ENCODE data around the gene SIX6. TPM values are rescaled to one million over a fixed set of nuclear protein-coding genes. Genes with fewer than 3 reads are reported as not detected.
"Not testable (repeated sequence)": the region's sequence is repeated elsewhere in the genome, so short reads cannot be mapped to it uniquely, and the experiment has no call there.

SIX6 gene
- total RNA-seq: not detected

- Histone ChIP-seq H3K27me3 (ENCODE audit: insufficient read depth, low read length) (peaks cover 100% of the 10 kb centered on the region), H3K9me3 (ENCODE audit: low read depth, low read length) (no peaks in the 10 kb centered on the region), H3K4me3 (ENCODE audit: low read length) (no peak within 1 kb of the TSS), H3K4me1 (ENCODE audit: insufficient read depth, low read length) (peaks cover 14% of the 10 kb centered on the region)
Observed at GRCh38 chr14:60508707-60509437, at the start of gene SIX6. TSS of gene SIX6 (plus strand) at chr14:60509146. CDS start at chr14:60509399, 253 bp downstream.

- not testable (repeated sequence) for H3K4me1 ChIP-seq (ENCODE audit: insufficient read depth, low read length); H3K9me3 ChIP-seq (ENCODE audit: low read depth, low read length); H3K4me3 ChIP-seq (ENCODE audit: low read length)
- H3K27me3 ChIP-seq (ENCODE audit: insufficient read depth, low read length): peaks cover 40% of the 10 kb centered on the region
Observed at GRCh38 chr14:60480248-60480647, 28.7 kb upstream of the SIX6 start.

GRCh38 chr14:60482743-60483142 lies 26.2 kb upstream of the SIX6 start:
- Histone ChIP-seq H3K27me3 (ENCODE audit: insufficient read depth, low read length) (peaks cover 57% of the 10 kb centered on the region), H3K4me3 (ENCODE audit: low read length) (no peak overlapping the region), H3K4me1 (ENCODE audit: insufficient read depth, low read length) (peaks cover 6% of the 10 kb centered on the region), H3K9me3 (ENCODE audit: low read depth, low read length) (peaks cover 6% of the 10 kb centered on the region)

- Histone ChIP-seq H3K4me3 (ENCODE audit: low read length) (no peak overlapping the region), H3K4me1 (ENCODE audit: insufficient read depth, low read length) (peaks cover 6% of the 10 kb centered on the region), H3K9me3 (ENCODE audit: low read depth, low read length) (peaks cover 6% of the 10 kb centered on the region), H3K27me3 (ENCODE audit: insufficient read depth, low read length) (peaks cover 72% of the 10 kb centered on the region)
Observed at GRCh38 chr14:60485057-60485597, 23.8 kb upstream of the SIX6 start.

- H3K4me3 ChIP-seq (ENCODE audit: low read length): no peak within 1 kb of the TSS
- peaks cover 70% of the 10 kb centered on the region for H3K27me3 ChIP-seq (ENCODE audit: insufficient read depth, low read length)
- peaks cover 1% of the 10 kb centered on the region for H3K9me3 ChIP-seq (ENCODE audit: low read depth, low read length)
- H3K4me1 ChIP-seq (ENCODE audit: insufficient read depth, low read length): peaks cover 6% of the 10 kb centered on the region
Observed at GRCh38 chr14:60485598-60486251, 23.2 kb upstream of the SIX6 start, which contains the start of gene C14orf39. TSS of gene C14orf39 (minus strand) at chr14:60486063. CDS start at chr14:60485078, 985 bp downstream.

- no peak overlapping the region for H3K4me3 ChIP-seq (ENCODE audit: low read length)
- peaks cover 74% of the 10 kb centered on the region for H3K27me3 ChIP-seq (ENCODE audit: insufficient read depth, low read length)
- H3K4me1 ChIP-seq (ENCODE audit: insufficient read depth, low read length): peaks cover 6% of the 10 kb centered on the region
- H3K9me3 ChIP-seq (ENCODE audit: low read depth, low read length): no peaks in the 10 kb centered on the region
Observed at GRCh38 chr14:60487211-60487610, 21.7 kb upstream of the SIX6 start.

GRCh38 chr14:60488175-60488574 lies 20.8 kb upstream of the SIX6 start:
- Histone ChIP-seq H3K4me3 (ENCODE audit: low read length) (no peak overlapping the region), H3K4me1 (ENCODE audit: insufficient read depth, low read length) (peaks cover 6% of the 10 kb centered on the region), H3K27me3 (ENCODE audit: insufficient read depth, low read length) (peaks cover 71% of the 10 kb centered on the region), H3K9me3 (ENCODE audit: low read depth, low read length) (no peaks in the 10 kb centered on the region)

GRCh38 chr14:60490270-60490669 lies 18.7 kb upstream of the SIX6 start:
- H3K9me3 ChIP-seq (ENCODE audit: low read depth, low read length): no peaks in the 10 kb centered on the region
- H3K4me3 ChIP-seq (ENCODE audit: low read length): no peak overlapping the region
- H3K4me1 ChIP-seq (ENCODE audit: insufficient read depth, low read length): peaks cover 4% of the 10 kb centered on the region
- peaks cover 55% of the 10 kb centered on the region for H3K27me3 ChIP-seq (ENCODE audit: insufficient read depth, low read length)

- Histone ChIP-seq H3K27me3 (ENCODE audit: insufficient read depth, low read length) (peaks cover 33% of the 10 kb centered on the region), H3K4me1 (ENCODE audit: insufficient read depth, low read length) (no peaks in the 10 kb centered on the region), H3K9me3 (ENCODE audit: low read depth, low read length) (no peaks in the 10 kb centered on the region), H3K4me3 (ENCODE audit: low read length) (no peak overlapping the region)
Observed at GRCh38 chr14:60495946-60496345, 13.0 kb upstream of the SIX6 start.

GRCh38 chr14:60502541-60502940 lies 6.4 kb upstream of the SIX6 start:
- H3K9me3 ChIP-seq (ENCODE audit: low read depth, low read length): no peaks in the 10 kb centered on the region
- H3K4me3 ChIP-seq (ENCODE audit: low read length): no peak overlapping the region
- H3K27me3 ChIP-seq (ENCODE audit: insufficient read depth, low read length): peaks cover 74% of the 10 kb centered on the region
- no peaks in the 10 kb centered on the region for H3K4me1 ChIP-seq (ENCODE audit: insufficient read depth, low read length)

- Histone ChIP-seq H3K9me3 (ENCODE audit: low read depth, low read length) (no peaks in the 10 kb centered on the region), H3K4me1 (ENCODE audit: insufficient read depth, low read length) (peaks cover 7% of the 10 kb centered on the region), H3K27me3 (ENCODE audit: insufficient read depth, low read length) (peaks cover 94% of the 10 kb centered on the region), H3K4me3 (ENCODE audit: low read length) (no peak overlapping the region)
Observed at GRCh38 chr14:60505448-60505847, 3.5 kb upstream of the SIX6 start.

GRCh38 chr14:60506010-60506409 lies 2.9 kb upstream of the SIX6 start:
- Histone ChIP-seq H3K27me3 (ENCODE audit: insufficient read depth, low read length) (peaks cover 96% of the 10 kb centered on the region), H3K4me3 (ENCODE audit: low read length) (no peak overlapping the region), H3K4me1 (ENCODE audit: insufficient read depth, low read length) (peaks cover 9% of the 10 kb centered on the region), H3K9me3 (ENCODE audit: low read depth, low read length) (no peaks in the 10 kb centered on the region)

GRCh38 chr14:60506462-60506984 lies 2.4 kb upstream of the SIX6 start:
- no peaks in the 10 kb centered on the region for H3K9me3 ChIP-seq (ENCODE audit: low read depth, low read length)
- H3K27me3 ChIP-seq (ENCODE audit: insufficient read depth, low read length): peaks cover 97% of the 10 kb centered on the region
- H3K4me1 ChIP-seq (ENCODE audit: insufficient read depth, low read length): peaks cover 14% of the 10 kb centered on the region
- no peak overlapping the region for H3K4me3 ChIP-seq (ENCODE audit: low read length)

GRCh38 chr14:60506985-60507829 lies 1.7 kb upstream of the SIX6 start:
- H3K9me3 ChIP-seq (ENCODE audit: low read depth, low read length): no peaks in the 10 kb centered on the region

GRCh38 chr14:60508363-60508706 lies 611 bp upstream of the SIX6 start:
- no peaks in the 10 kb centered on the region for H3K9me3 ChIP-seq (ENCODE audit: low read depth, low read length)
- peaks cover 99% of the 10 kb centered on the region for H3K27me3 ChIP-seq (ENCODE audit: insufficient read depth, low read length)

More at GRCh38 chr14:60506985-60507829, 1.7 kb upstream of the SIX6 start:
- no peak overlapping the region for H3K4me3 ChIP-seq (ENCODE audit: low read length)
- H3K27me3 ChIP-seq (ENCODE audit: insufficient read depth, low read length): peaks cover 98% of the 10 kb centered on the region
- H3K4me1 ChIP-seq (ENCODE audit: insufficient read depth, low read length): peaks cover 14% of the 10 kb centered on the region

More at GRCh38 chr14:60508363-60508706, 611 bp upstream of the SIX6 start:
- Histone ChIP-seq H3K4me3 (ENCODE audit: low read length) (no peak overlapping the region), H3K4me1 (ENCODE audit: insufficient read depth, low read length) (peaks cover 14% of the 10 kb centered on the region)

Measured in mononuclear cell (primary cell).